ENCODE results near the gene CCDC83. TPM values are rescaled to one million over a fixed set of nuclear protein-coding genes. Genes with fewer than 3 reads are reported as not detected.
A peak's percentile ranks its signal among the peaks of the same experiment; 100 is the strongest.

The CCDC83 gene
- total and polyA plus RNA-seq, 9 of the 15 experiments (the other 6 are each of a cell fraction or from before 2014, with no cell fraction given): not detected

DNA sequence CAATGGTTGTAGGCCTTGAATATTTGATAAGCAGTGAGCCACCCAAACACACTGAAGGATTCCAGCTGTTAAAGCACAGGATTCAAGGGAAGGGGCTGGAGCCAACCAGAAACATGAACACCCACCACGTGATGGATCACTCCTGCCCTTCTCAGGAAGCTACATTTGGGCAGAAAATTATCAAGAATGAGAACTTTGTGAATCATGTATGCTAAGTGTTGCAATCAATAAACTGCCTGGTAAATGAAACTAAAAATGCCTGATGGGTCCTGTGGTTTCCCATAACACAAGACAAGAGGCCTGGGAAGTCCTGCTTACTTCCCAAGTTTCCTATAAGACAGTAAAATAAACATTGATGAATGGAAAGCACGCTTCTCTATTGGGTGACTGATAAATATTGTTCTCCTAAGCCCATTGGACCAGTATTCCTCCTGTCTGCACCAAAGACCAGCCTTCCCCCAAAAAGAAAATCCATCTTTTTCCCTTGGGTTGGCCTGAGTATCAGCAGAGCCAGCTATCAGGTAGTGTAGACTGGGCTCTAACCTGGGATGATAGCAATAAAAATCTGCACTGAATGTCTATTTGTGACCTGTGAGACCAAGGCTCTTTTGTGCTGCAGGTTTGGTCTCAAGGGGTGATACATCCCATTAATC, 98.4 kb downstream of the CCDC83 start (continued):
- TF ChIP-seq ZBTB49 (CRISPR knock-in tag; IDR thresholded peaks at IDR 0.05; ENCODE audit: borderline replicate concordance) (no peak), HDAC8 (tag; IDR thresholded peaks at IDR 0.05) (no peak), SUPT5H (IDR thresholded peaks at IDR 0.05) (peak; percentile 58; the same call in 1 of the 2 replicates), ZNF766 (CRISPR knock-in tag; conservative IDR thresholded peaks at IDR 0.05) (no peak), ZNF253 (CRISPR knock-in tag; conservative IDR thresholded peaks at IDR 0.05) (no peak), PCBP1 (IDR thresholded peaks at IDR 0.05; ENCODE audit: low read depth, low read length, poor library complexity, severe bottlenecking) (no peak), CAMTA2 (CRISPR knock-in tag; conservative IDR thresholded peaks at IDR 0.05) (no peak), NONO (IDR thresholded peaks at IDR 0.05; ENCODE audit: low read depth in 2 of 2, low read length in 1 of 2) (no peak), WHSC1 (IDR thresholded peaks at IDR 0.05; ENCODE audit: low read length) (no peak), DNMT1 (IDR thresholded peaks at IDR 0.05) (no peak), SIN3A (IDR thresholded peaks at IDR 0.05; ENCODE audit: borderline replicate concordance in 2 of 2, control insufficient read depth in 1 of 2, low read depth in 2 of 2, low read length in 2 of 2) (no peak), CCNT2 (IDR thresholded peaks at IDR 0.05; ENCODE audit: borderline replicate concordance, extremely low read depth, insufficient read length, low read depth, low read length) (peak; percentile 29), EP400 (IDR thresholded peaks at IDR 0.05) (no peak), ZNF175 (CRISPR knock-in tag; IDR thresholded peaks at IDR 0.05; ENCODE audit: low read depth) (no peak), CSDE1 (IDR thresholded peaks at IDR 0.05) (no peak), TARDBP (IDR thresholded peaks at IDR 0.05) (no peak), ZC3H8 (IDR thresholded peaks at IDR 0.05) (no peak), STAG1 (CRISPR knock-in tag; IDR thresholded peaks at IDR 0.05; ENCODE audit: borderline replicate concordance) (no peak), SIN3B (IDR thresholded peaks at IDR 0.05; ENCODE audit: low read depth) (no peak), FOS (IDR thresholded peaks at IDR 0.05; ENCODE audit: extremely low read depth, insufficient read length) (no peak)
- TF ChIP-seq, protein P1, sequence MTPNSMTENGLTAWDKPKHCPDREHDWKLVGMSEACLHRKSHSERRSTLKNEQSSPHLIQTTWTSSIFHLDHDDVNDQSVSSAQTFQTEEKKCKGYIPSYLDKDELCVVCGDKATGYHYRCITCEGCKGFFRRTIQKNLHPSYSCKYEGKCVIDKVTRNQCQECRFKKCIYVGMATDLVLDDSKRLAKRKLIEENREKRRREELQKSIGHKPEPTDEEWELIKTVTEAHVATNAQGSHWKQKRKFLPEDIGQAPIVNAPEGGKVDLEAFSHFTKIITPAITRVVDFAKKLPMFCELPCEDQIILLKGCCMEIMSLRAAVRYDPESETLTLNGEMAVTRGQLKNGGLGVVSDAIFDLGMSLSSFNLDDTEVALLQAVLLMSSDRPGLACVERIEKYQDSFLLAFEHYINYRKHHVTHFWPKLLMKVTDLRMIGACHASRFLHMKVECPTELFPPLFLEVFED (CRISPR knock-in tag; conservative IDR thresholded peaks at IDR 0.05): 0 out of 2 replicates have a peak, but pooled peaks have one; percentile 8
- TF ChIP-seq, protein P2, sequence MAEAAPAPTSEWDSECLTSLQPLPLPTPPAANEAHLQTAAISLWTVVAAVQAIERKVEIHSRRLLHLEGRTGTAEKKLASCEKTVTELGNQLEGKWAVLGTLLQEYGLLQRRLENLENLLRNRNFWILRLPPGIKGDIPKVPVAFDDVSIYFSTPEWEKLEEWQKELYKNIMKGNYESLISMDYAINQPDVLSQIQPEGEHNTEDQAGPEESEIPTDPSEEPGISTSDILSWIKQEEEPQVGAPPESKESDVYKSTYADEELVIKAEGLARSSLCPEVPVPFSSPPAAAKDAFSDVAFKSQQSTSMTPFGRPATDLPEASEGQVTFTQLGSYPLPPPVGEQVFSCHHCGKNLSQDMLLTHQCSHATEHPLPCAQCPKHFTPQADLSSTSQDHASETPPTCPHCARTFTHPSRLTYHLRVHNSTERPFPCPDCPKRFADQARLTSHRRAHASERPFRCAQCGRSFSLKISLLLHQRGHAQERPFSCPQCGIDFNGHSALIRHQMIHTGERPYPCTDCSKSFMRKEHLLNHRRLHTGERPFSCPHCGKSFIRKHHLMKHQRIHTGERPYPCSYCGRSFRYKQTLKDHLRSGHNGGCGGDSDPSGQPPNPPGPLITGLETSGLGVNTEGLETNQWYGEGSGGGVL (CRISPR knock-in tag; IDR thresholded peaks at IDR 0.05): no peak
- TF ChIP-seq, protein P3, sequence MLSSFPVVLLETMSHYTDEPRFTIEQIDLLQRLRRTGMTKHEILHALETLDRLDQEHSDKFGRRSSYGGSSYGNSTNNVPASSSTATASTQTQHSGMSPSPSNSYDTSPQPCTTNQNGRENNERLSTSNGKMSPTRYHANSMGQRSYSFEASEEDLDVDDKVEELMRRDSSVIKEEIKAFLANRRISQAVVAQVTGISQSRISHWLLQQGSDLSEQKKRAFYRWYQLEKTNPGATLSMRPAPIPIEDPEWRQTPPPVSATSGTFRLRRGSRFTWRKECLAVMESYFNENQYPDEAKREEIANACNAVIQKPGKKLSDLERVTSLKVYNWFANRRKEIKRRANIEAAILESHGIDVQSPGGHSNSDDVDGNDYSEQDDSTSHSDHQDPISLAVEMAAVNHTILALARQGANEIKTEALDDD (IDR thresholded peaks at IDR 0.05): no peak

Data from K562 (cell line).